Measurements from ENCODE around the gene PCDHGA7.

GRCh38 chr5:141393267-141393666, 10.7 kb downstream of the PCDHGA7 start:
- TF ChIP-seq CTCF (IDR thresholded peaks at IDR 0.05) (no peak), POLR2A (IDR thresholded peaks at IDR 0.05) (no peak)
